GM18498 (cell line): ENCODE measurements around the gene NCKAP5L.

Experiments
- ATAC-seq: cut with Tn5 transposase; IDR thresholded peaks from one replicate; pipeline ENCODE4 v1.9.1; 2021; ENCODE audit warnings: mild to moderate bottlenecking, moderate library complexity; ENCODE audit not compliant: unreplicated experiment

The NCKAP5L gene

DNA sequence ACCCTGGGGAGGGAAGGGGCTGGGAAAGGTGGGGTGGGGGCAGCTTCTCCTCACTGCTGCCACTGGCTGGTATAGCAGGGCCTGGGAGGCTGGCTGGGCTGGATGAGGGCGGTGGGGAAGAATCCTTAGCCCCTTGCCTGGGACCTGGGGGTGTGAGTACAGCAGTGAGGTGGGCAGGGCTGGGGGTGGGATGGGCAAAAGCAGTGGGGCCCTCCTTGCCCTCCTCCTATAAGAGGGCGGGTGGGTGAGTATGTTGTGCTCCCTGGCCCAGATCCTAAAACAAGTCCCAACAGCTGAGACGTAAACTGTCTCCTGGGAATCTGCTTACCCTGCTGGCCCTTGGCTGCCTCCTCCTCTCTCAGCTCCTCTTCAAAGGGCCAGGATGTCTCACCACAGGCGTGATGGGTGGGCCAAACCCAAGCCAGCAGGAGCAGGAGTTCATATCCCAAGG is 2.2 kb downstream of the NCKAP5L start:
- no peak for ATAC-seq

DNA sequence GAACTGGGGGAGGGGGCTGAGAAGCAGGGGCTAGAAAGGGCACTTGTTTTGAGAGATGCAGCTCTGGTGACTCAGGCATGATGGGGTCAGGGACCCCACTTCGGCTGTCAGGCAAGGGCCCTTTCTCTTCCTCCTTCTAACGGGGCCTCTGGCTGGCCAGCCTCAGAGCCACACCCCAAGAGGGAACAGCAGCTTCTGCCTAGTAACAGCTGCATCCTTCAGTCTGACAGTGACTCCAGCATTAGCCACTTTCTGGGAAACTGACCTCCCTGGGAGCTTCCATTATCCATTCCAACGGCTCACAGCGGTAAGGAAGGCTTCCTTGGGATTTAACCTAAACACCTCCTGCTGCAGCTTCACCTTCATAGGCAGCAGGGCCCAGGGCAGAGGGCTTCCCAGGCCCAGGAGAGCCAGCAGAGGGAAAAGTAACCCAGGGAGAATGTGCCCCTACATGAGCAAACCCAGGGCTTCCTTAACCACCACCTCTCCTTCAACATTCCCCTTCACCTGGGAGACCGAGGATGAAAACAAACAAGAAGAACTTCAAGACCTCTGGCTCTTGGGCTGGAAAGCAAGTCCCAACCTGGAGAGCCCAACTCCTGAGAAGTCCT is 2.7 kb downstream of the NCKAP5L start:
- no peak for ATAC-seq

DNA sequence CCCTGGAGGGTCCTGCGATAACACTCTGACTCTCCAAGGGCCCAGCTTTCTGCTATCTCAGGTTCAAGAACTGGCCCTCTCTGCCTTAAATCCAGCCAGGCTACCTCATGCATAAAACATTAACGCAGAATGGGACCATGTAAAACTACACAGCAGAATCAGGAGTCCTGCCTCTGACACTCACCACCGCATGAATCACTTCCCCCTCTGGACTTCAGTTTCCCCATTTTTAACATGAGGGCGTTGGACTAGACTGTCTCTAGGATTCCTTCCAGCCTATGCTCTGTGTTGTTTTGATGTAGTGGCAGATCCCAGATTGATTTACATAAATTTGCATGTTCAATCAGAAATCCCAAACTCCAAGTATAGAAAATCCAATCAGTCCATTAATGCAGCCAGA is 3.3 kb downstream of the NCKAP5L start:
- ATAC-seq: no peak

DNA sequence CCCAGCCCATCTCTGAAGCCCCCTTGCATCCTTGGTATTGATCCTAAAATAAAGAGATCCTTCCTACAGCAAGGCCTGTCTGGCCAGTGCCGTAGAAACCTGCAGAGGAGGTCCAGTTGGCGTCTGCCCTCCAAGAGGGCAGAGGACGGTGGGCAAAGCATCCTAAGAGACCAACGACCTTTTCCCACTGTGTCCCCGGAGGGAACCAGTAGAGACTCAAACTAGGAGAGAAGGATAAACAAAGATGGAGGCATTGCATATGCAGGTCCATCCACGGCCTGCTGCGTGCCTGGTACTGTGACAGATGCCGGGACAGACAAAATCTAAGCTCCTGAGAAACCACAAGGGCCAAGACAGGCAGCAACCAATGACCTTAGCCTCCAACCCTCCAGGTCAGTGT is 3.8 kb downstream of the NCKAP5L start:
- ATAC-seq: no peak

DNA sequence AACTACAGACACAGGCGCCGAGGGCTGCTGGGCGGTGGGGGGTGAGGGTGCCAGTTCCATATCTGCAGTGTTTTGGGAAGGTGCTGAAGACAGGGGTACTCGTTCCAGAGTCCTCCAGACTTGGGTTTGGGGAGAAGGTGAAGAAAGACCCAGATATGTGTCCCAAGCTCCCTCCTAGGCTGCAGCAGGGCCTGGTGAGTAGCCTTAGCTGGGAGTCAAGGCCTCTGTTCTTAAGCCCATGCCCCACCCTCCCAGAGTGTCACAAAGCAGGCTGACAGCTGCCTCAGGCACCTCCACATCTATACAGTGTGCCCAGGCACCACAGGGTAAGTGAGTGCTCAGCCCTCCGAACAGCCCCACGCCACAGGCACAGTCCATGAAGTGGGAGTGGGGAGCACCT is 4.3 kb downstream of the NCKAP5L start:
- ATAC-seq: no peak

DNA sequence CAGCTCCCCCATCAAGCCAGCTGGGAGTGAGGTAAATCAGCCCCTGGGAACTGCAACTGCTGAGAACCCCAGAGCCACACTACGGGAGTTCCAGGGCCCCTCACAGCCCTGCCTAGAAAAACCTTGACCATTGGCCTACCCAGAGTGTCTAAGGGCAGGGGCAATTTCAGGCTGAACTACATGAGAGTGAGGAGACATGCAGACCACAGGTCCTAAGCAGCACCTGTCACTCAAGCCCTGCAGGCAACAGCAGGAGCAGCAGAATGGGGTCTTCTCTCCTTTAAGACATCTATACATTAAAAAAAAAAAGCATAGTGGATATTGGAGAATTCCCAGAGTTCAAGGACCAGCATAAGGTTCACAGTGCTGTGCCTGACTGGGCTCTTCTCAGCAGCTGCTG is 4.9 kb downstream of the NCKAP5L start:
- ATAC-seq: no peak

DNA sequence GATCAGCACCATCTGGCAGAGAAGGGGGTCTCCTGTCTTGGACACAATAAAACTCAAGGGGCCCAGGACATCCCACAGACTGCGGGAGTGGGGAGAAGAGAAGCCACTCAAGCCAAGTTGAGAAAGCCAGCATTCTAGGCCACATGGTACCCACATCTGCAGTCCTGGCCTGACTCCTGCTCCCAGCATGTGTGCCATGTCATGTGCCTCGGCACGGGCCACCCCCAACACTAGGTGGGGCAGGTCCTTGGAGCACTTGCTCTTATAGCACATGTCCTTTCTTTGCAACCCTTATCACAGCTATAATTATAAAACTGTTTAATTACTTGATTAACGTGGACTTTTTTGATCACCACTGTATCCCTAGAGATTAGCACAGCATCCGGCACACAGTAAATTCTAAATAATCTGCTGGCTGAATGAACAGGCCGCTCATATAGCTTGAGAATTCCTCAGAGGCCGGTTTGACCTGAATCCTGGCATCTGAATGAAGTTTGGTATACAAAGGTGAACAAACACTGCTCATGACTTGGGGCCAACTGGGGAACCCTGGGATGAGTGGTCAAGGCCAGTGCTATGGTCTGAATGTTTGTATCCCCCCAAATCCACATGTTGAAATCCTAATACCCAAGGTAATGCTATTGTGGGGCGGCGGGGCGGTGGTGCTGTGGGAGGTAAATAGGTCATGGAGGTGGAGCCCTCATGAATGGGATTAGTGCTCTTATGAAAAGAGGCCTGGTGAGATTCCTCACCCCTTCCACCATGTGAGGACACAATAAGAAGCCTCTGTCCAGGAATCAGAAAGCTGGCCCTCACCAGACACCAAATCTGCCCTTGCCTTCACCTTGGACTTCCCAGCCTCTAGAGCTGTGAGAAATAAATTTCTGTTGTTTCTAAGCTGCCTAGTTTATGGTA is 6.6 kb downstream of the NCKAP5L start:
- no peak for ATAC-seq

DNA sequence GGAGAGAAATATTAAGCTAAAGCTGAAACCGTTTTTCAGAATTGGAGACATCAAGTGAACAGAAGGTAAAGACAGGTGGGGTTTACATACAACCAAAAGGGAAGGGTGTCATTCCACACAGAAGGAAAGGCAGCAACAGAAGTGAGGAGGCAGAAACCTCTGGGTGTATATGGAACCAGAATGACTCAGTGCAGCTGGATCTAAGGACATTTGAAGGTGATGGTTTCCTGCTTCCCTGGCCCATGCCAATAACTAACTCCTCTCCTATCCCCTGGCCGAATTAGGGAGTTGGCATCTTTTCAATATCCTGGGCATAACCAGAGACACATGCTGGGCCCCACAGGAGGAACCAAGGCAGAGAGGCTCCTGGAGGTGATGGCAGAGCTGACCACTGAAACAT is 8.4 kb downstream of the NCKAP5L start:
- no peak for ATAC-seq

DNA sequence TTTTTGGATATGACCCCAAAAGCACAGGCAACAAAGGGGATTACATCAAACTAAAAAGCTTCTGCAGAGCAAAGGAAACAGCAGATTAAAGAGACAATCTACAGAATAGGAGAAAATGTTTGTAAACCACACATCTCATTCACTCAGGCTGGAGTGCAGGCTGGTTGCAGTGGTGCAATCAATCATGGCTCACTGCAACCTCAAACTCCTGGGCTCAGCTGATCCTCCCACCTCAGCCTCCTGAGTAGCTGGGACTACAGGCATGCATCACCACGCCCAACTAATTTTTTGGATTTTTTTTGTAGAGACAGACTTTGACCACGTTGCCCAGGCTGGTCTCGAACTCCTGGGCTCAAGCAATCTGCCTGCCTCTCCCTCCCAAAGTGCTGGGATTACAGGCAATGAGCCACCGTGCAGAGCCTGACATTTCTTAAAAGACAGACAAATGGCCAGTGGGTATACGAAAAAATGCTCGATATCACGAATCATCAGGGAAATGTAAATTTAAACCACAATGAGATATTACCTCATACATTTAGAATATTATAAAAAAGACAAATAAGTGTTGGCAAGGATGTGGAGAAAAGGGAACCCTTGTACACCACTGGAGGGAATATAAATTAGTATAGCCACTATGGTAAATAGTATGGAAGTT is 9.8 kb downstream of the NCKAP5L start:
- no peak for ATAC-seq

DNA sequence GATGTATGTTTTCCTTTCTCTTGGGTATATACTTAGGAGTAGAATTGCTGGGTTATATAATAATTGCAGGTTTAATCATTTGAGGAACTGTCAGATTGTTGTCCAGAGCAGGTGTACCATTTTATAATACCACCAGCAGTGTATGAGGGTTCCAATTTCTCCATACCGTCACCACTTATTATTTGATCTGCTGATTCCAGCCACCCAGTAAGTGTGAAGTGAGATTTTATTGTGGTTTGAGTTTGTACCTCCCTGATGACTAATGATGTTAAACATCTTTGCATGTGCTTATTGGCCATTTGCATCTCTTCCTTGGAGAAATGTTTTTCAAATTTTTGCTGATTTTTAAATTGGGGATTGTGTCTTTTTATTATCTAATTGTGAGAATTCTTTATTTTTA is 15.1 kb downstream of the NCKAP5L start:
- ATAC-seq: no peak

DNA sequence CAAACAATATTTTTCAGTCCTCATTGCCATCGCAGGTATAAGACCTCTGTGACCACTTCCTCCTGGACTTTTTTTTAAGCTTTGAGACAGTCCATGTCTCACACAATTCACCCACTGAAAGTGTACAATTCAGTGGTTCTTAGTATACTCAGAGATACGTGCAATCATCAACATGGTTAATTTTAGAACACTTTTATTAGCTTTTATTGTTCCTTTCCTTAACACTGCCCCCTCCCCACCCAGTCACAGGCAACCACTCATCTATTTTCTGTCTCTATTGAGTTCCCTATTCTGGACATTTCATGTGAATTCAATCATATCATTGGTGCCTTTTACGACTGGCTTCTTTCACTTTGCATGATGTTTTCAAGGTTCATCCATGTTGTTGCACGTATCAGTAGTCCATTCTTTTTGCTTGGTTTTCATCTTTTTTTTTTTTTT is 16.2 kb downstream of the NCKAP5L start:
- no peak for ATAC-seq

DNA sequence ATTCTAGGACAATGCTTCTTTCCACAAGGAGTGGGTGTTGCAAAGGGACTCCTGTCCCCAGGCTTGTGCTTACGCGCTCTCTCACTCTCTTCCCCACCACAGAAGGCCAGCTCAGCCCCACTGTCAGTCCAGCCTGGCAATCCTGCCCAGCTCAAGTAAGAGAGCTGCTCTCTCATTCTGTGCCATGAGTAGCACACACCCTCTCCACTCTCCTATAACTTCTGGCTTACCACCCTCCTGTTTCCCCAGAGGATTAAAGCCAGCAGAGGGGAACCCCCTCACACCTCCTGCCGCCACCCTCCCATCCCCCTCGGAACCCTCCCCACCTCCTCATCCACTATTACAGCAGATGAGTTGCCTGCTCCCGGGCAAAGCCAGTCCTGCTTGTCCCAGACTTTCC is 17.1 kb downstream of the NCKAP5L start:
- no peak for ATAC-seq

DNA sequence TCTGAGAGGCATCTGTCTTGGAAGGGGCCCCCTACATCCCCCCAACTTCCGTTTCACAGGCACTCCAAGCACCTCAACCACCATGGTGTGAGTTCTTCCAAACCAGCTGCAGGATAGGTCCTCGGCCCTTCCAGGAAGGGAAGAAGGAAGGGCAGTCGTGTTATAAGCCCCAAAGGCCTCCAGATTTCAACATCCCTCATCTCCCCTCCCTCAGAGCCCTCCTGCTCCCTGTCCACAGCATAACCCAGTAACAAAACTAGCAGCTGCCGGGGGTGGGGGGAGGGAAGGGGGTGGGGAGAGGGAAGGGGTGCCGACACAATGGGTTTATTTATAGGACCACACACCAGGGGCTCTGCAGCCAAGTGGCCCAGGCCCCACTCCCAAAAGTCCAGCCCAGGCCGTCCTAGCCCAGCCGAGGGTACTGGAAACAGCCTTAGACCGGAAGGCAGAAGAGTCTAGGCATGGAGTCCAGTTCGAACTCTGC is 18.3 kb downstream of the NCKAP5L start:
- no peak for ATAC-seq

DNA sequence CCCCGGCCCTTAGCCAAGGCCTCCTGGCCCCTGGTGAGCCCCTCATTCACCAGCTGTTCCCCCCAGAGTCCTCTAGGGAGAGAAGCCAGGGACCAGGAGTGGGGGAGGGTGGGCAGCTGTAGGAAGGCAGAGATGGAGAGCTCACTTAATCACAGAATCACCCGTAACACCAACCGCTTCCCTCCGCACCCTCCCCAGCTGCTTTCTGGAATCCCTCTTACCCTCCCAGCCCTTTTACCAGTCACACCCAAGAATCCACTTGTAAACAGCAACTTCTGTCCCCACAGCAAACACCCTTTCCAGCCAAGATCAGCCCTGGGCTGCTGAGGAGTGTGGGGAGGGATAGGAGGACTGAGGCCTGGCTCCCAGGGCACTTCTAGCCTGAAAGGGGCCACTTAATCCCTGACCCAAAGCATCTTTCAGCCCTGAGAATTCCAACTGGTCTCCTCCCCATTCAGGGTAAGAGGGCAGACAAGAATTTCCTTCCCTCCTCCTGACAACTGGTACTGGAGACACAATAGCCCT is 18.8 kb downstream of the NCKAP5L start:
- ATAC-seq: no peak

DNA sequence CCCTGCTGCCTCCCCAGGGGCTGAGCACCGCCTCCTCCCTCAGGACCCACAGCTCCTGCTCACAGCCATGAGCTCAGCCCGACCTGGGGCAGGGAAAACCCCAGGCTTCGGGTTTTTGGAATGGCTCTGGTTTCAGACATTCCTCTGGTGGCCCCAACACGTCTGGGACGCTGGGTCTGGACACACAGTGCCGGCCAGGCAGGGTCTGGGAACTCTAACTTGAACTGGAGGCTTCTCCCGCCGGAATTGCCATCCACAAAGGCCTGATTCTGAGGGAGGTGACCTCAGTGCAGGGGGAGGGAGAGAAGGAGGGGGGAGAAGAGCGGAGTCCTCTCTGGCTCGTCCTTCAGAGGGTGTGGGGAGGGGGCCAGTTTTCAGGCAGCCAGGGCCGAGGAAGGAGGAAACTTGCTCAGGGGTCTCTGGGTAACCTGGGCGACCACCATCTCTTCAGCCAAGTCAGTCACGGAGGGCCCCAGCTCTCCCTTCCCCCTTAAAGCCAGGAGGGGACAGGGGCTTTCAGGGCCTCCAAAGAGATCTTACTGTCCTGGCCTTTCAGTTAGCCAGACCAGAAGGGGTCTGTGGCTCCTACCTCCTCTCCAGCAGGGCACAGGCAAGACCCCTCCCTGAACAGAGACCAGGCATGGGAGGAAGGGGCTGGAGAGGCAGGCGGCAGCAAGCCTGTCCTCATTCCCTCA is 19.4 kb downstream of the NCKAP5L start:
- ATAC-seq: no peak

DNA sequence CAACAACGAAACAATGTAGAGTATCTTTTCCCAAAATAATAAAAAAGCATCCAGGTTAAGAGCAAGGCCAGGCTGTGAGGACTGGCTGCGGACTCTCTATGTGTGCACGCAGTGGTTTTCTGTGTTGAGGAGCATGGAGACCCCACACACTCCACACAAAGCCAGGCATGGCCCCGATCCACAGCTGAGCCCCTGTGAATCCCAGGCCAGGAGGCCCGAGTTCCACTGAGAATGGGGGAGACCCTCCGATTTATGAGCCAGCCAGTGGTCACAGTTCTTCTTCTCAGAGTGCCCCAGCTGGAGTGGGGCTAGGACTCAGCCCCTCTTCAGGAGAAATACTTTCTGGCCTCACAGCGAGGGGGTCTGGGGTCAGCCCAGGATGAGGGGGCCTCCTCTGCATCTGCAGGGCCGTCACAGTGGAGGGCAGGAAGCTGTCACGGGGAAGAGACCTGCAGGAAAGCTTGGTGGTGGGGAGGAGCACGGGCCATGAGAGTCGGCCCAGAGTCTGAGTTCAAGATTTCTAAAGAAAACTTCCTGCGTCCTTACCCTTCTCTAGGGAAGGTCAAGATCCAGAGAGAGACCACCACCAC is 20.1 kb downstream of the NCKAP5L start:
- ATAC-seq: no peak

DNA sequence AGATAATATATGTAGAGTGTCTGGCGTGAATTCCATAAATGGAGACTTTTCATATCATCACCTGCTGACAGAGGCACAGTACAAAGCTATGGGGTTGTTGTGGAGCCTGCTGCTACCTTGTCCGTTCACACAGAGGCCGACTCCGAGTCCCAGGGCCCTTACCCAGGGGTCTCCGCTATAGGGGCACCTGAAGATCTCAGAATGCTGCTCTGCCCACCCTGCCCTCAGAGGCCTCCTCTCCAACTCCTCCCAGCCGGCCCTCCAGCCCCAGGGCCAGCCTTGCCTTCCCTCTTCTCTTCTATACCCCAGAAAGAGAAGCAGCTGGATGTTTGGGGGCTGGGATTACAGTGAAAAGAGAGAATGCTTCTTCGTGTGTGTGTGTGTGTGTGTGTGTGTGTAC is 21.3 kb downstream of the NCKAP5L start:
- ATAC-seq: no peak

DNA sequence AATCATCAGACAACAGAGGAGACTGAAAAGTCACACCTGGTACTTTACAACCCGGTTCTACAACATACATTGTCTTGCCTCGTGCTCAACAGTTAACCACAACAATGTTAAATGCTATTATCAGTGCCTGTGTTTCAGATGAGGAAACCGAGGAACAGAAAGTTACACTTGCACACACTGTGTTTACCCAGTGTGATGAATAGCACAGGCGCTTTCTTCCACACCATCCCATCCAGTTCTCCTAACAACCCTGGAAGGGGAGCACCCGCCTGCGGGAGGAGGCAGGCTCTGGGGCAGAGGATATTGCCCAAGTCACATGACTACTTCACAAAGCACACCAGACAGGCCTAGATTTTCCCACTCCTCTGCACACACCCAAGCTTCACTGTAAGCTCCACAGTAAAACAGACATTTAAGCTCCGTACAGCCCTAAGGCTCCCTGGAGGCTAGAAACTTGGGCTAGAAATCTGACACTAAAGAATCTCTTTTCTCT is 21.8 kb downstream of the NCKAP5L start:
- no peak for ATAC-seq

DNA sequence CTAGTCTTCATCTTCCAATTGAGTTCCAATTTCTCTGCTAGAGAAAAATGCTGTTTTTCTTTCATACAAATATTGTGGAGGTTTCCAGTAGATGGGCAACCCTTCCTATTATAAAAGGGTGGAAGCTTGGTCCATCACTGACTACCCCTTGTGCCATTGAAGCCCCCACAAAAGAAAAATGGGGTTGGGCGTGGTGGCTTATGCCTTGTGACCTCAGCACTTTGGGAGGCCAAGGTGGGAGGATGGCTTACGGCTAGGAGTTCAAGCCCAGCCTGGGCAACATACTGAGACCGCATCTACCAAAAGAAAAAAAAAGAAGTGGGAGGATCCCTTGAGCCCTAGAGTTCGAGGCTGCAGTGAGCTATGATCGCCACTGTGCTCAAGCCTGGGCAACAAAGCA is 22.8 kb downstream of the NCKAP5L start:
- ATAC-seq: no peak

DNA sequence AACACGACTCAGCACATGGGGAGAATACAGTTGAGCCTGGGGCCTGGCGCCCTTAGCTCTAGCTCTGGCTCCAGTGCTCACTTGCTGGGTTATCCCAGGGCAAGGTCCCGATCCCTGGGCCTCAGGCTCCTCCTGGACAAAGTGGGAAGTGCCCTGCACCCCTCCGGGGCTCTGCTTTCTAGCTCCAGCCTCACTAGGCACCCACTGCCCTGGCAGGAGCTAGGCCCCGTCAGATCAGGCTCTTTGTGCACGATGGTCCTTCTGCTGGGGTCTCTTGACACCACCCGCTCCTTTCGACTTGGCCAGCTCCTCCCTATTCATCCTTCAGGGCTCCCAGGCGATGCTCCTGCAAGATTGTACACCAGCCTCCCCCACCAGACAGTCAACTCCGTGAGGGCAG is 23.4 kb downstream of the NCKAP5L start:
- ATAC-seq: no peak
